ENCODE measurements around the gene PCDHB9. TPM values are rescaled to one million over a fixed set of nuclear protein-coding genes. Genes with fewer than 3 reads are reported as not detected.
"Not testable (repeated sequence)": the region's sequence is repeated elsewhere in the genome, so short reads cannot be mapped to it uniquely, and the experiment has no call there.

The PCDHB9 gene
- total RNA-seq, 1 donor from 2014 or later = 1.7 TPM

GRCh38 chr5:141188682-141189081 lies 1.7 kb downstream of the PCDHB9 start:
- not testable (repeated sequence) for DNase-seq

- not testable (repeated sequence) for DNase-seq
These were observed 2.2 kb downstream of the PCDHB9 start for GRCh38 chr5:141189131-141189530.

GRCh38 chr5:141192110-141192725 lies 5.3 kb downstream of the PCDHB9 start, which contains the start of gene PCDHB10:
Gene PCDHB10, plus strand, starts transcription at chr5:141192353. Its CDS starts 200 bp downstream, at chr5:141192553.
- DNase-seq = peak; percentile 25

GRCh38 chr5:141194332-141194731 lies 7.4 kb downstream of the PCDHB9 start:
- not testable (repeated sequence) for DNase-seq

GRCh38 chr5:141196363-141196762 lies 9.4 kb downstream of the PCDHB9 start:
- DNase-seq = no peak

- DNase-seq = peak; percentile 9
These were observed 12.6 kb downstream of the PCDHB9 start, which contains the start of gene PCDHB11 for GRCh38 chr5:141199359-141200235. Gene PCDHB11, plus strand, starts transcription at chr5:141199627. Its CDS starts 148 bp downstream, at chr5:141199775.

GRCh38 chr5:141201126-141201525 lies 14.2 kb downstream of the PCDHB9 start:
- DNase-seq = not testable (repeated sequence)

- not testable (repeated sequence) for DNase-seq
These were observed 14.7 kb downstream of the PCDHB9 start for GRCh38 chr5:141201646-141202045.

GRCh38 chr5:141208478-141208877 lies 21.5 kb downstream of the PCDHB9 start, which contains the start of gene PCDHB12:
Gene PCDHB12, plus strand, starts transcription at chr5:141208719. Its CDS starts 189 bp downstream, at chr5:141208908.
- peak; percentile 15 for DNase-seq

- not testable (repeated sequence) for DNase-seq
These were observed 23.3 kb downstream of the PCDHB9 start for GRCh38 chr5:141210281-141210680.

- DNase-seq = not testable (repeated sequence)
These were observed 23.9 kb downstream of the PCDHB9 start for GRCh38 chr5:141210849-141211248.

- peak; percentile 31 for DNase-seq
These were observed 26.8 kb downstream of the PCDHB9 start, which contains the start of gene PCDHB13 for GRCh38 chr5:141213656-141214339. Gene PCDHB13, plus strand, starts transcription at chr5:141213919. Its CDS starts 205 bp downstream, at chr5:141214124.

- DNase-seq = not testable (repeated sequence)
These were observed 27.6 kb downstream of the PCDHB9 start for GRCh38 chr5:141214583-141214982.

- not testable (repeated sequence) for DNase-seq
These were observed 28.5 kb downstream of the PCDHB9 start for GRCh38 chr5:141215504-141215903.

GRCh38 chr5:141216035-141216434 lies 29.1 kb downstream of the PCDHB9 start:
- not testable (repeated sequence) for DNase-seq

- DNase-seq = peak; percentile 46
These were observed 36.3 kb downstream of the PCDHB9 start, which contains the start of gene PCDHB14 for GRCh38 chr5:141223112-141223783. Gene PCDHB14, plus strand, starts transcription at chr5:141223343. Its CDS starts 163 bp downstream, at chr5:141223506.

GRCh38 chr5:141224844-141225243 lies 37.9 kb downstream of the PCDHB9 start:
- DNase-seq = not testable (repeated sequence)

- DNase-seq = not testable (repeated sequence)
These were observed 38.5 kb downstream of the PCDHB9 start for GRCh38 chr5:141225421-141225820.

- peak; percentile 41 for DNase-seq
These were observed 47.2 kb downstream of the PCDHB9 start for GRCh38 chr5:141234109-141234667.

GRCh38 chr5:141235922-141236321 lies 49.0 kb downstream of the PCDHB9 start:
- not testable (repeated sequence) for DNase-seq

All from tongue (tissue), 2 donors.